GM12872 (cell line): ENCODE results near the gene ATIC.

Experiments used
- CTCF ChIP-seq: IDR thresholded peaks from 3 replicates; pipeline ENCODE4 v1.5.1; 2011; ENCODE audit warnings: low read depth, mild to moderate bottlenecking, low read length, moderate library complexity; ENCODE audit not compliant: insufficient read depth

The ATIC gene

GRCh38 chr2:215371915-215372897 lies 60.3 kb downstream of the ATIC start:
- TF ChIP-seq CTCF = no peak

- no peak for TF ChIP-seq CTCF
Measured at GRCh38 chr2:215372968-215373649, 61.2 kb downstream of the ATIC start.

- no peak for TF ChIP-seq CTCF
Measured at GRCh38 chr2:215374002-215374401, 62.1 kb downstream of the ATIC start.

- no peak for TF ChIP-seq CTCF
Measured at GRCh38 chr2:215374642-215375466, 63.0 kb downstream of the ATIC start.

GRCh38 chr2:215375467-215375830 lies 63.6 kb downstream of the ATIC start:
- TF ChIP-seq CTCF = no peak

DNA sequence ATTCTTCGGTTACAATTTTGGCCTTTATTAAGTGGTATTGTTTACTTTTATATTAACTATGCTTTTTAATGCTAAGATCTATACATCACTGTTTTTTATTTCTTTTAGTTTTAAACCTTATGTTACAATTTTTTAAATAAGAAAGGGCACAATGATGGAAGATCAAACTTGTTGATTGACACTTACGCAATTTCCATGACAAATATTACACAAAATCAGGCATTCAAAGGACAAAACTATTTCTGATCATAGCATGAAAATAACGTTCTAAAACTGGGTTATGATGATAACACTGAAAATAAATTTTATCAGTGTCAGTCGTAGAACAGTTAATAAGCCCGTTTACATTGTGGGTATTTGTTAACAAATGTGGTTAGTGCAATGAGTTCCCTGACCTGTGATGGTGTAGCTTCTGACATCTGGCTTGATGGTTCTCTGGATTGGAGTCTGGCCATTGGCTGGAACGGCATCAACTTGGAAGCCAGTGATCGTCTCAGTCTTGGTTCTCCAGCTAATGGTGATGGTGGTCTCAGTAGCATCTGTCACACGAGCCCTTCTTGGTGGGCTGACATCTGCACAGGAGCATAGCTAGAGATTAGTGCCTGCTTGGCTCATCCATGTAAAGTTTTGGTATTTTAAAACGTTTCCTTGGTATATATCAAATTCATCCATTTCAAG lies 64.4 kb downstream of the ATIC start:
- TF ChIP-seq CTCF = no peak

DNA sequence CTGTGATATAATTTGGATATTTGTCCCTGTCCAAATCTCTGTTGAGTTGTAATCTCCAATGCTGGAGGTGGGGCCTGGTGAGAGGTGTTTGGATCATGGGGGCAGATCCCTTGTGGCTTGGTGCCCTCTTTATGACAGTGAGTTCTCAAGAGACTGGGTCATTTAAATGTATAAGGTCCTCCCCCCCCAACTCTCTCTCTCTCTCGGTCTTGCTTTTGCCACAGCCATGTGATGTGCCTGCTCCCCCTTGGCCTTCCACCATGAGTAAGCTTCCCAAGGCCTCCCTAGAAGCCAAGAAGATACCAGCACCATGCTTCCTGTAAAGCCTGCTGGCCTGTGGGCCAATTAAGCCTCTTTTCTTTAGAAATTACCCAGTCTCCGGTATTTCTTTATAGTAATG lies 65.4 kb downstream of the ATIC start:
- no peak for TF ChIP-seq CTCF
